T-helper 9 cell (primary cell): Measurements from ENCODE around the gene CFH.
"Not testable (repeated sequence)": the region's sequence is repeated elsewhere in the genome, so short reads cannot be mapped to it uniquely, and the experiment has no call there.

Experiments
- DNase-seq: peaks from one replicate; pipeline ENCODE4 v3.0.0-alpha.2; 2020
- total RNA-seq, 2 donors: gene quantifications; one replicate each; lab custom pipeline; 2026; lab: John Stamatoyannopoulos, UW

Gene CFH
- 4.4 to 7.5 reads per million in 2 donors for total RNA-seq

GRCh38 chr1:196651637-196652215 is at the start of gene CFH:
TSS of gene CFH (plus strand) at chr1:196652043. CDS start at chr1:196652118, 75 bp downstream.
- DNase-seq = no peak

GRCh38 chr1:196603651-196604050 is 48.2 kb upstream of the CFH start:
- no peak for DNase-seq

DNA sequence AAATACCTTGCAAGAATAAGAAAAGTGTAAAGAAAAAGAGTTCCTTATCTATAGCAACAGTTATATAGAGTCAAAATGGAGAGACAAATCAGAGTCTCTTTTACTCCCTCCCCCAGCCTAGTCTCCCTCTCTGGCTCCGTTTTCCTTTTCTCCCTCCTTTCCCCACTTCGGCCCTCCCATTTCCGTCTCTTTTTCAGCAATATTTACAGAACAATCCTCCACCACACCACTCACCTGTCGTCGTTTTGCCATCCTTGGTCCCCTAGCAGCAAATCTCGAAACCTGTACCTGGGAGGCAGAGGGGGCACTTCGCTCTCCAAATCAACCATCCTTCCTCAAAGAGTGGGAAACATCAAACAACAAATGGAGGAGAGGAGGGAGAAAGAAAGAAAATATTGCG is 43.9 kb upstream of the CFH start:
- no peak for DNase-seq

DNA sequence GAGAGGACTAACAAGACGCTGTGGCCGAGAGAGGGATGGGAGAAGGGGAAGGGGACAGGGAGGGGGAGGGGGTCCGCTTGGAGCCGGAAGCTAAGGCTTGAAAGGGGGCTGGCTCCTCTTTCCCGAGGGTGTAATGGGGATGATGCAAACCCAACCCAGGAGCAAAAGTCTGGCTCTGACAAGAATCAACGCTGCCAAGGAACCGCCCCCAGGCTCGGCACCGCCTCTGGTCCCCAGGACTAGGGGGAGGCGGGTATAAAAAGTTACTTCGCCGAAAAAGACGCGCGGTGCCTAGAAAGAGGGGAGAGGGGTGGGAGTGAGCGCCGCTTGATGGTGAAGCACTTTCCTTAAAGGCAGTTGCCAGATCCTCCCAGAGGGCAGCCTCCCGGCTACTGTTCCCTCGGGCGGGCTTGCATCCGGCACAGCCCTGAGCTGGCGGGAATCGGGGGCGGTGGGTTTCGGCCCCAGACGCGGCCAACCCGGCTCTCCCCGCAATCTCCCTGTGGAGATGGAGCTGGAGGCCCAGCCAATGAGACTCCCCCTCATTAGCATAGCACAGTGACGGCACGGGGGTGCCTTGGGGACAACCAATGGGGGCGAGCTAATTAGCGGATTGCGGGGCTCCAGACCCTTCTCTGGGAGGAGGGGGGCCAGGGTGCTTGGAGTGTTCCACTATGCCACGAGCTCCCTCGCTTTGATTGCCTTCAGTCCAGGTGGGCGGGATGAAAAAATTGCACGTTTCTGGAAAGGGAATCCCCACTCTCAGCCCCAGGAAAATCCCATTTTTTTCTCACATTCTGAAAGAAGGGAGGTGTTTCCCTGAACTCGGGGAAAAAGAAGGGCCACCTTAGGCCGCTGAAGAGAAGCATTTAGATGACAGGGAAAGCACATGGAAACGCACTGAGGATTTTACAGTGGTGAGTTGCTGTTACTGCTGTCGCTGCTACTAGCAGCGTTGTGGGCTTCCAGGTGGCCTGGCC is 43.2 kb upstream of the CFH start, which contains the start of gene KCNT2:
TSS of gene KCNT2 (minus strand) at position 51 of the 980 bp plus-strand sequence. CDS start 131 bp downstream, outside the sequence.
- DNase-seq = peak; percentile 10

- no peak for DNase-seq
Observed at GRCh38 chr1:196609370-196609737, 42.5 kb upstream of the CFH start.

DNA sequence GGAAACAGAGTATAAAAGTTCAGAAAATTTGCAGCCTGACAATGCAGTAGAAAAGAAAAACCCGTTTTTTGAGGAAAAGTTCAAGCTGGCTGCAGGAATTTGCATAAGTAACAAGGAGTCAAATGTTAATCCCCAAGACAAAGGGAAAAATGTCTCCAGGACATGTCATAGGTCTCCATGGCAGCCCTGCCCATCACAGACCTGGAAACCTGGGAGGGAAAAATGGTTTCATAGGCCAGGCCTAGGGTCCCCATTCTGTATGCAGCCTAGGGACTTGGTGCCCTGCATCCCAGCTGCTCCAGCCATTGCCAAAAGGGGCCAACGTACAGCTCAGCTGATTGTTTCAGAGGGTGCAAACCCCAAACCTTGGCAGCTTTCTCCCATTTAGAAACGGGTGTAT is 40.0 kb upstream of the CFH start:
- no peak for DNase-seq

- no peak for DNase-seq
Observed at GRCh38 chr1:196619721-196620120, 32.1 kb upstream of the CFH start.

DNA sequence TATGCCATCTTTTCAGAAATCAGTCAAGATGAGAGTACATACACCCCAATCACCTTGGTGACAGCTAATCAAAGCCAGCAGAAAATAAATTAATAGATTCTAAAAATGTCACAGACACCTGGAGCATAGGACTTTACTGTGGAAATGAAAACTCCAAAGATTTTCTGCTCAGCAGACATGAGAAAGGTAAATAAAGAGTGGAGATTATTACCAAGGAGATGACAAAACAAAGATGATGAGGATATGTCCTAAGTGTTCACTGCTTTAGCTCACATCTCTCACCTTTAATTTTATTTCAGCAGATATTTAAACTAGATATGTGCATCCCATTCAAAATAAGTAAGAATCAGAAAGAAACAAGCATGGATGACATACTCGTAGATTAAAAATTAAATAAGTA is 28.8 kb upstream of the CFH start:
- no peak for DNase-seq

DNA sequence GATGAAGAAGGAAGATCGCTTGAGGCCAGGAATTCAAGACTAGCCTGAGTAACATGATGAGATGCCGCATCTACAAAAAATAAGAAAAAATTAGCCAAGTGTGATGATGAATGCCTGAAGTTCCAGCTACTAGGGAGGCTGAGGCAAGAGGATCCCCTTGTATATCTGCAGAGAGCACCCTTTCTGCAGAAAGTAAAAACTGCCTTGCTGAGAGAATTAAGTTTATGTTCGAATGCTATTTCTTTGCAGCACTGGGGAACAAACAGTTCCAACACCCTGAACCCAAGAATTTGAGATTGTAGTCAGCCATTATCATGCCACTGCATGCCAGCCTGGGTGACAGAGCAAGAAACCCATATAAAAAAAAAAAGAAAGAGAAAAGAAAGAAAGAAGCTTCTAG is 23.0 kb upstream of the CFH start:
- no peak for DNase-seq

DNA sequence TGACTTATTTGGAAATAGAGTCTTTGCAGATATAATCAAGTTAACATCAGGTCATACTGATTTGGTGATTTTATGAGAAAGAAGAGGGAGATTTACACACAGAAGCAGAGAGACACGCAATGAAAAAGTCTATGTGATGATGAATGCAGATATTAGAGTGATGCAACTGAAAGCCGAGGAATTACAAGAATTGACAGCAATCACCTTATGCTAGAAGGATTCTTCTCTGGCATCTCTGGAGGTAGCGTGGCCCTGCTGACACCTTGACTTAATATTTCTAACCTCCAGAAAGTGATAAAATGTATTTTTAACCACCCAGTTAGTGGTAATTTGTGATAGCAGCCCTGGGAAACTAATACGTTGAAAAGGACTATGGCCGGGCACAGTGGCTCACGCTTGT is 14.2 kb upstream of the CFH start:
- DNase-seq = no peak

GRCh38 chr1:196638466-196638865 is 13.4 kb upstream of the CFH start:
- DNase-seq = no peak

DNA sequence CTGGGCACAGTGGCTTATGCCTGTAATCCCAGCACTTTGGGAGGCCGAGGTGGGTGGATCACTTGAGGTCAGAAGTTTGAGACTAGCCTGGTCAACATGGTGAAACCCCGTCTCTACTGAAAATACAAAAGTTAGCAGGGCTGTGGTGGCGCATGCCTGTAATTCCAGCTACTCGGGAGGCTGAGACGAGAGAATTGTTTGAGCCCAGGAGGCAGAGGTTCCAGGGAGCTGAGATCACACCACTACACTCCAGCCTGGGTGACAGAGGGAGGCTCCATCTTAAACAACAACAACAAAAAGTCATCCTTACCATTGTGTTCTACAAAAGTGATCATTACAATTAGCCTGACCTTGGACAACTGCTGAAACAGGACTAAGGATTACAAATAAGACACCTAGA is 12.6 kb upstream of the CFH start:
- not testable (repeated sequence) for DNase-seq

- no peak for DNase-seq
Observed at GRCh38 chr1:196640976-196641375, 10.9 kb upstream of the CFH start.

GRCh38 chr1:196649990-196650389 is 1.9 kb upstream of the CFH start:
- no peak for DNase-seq

GRCh38 chr1:196650403-196650802 is 1.4 kb upstream of the CFH start:
- no peak for DNase-seq

DNA sequence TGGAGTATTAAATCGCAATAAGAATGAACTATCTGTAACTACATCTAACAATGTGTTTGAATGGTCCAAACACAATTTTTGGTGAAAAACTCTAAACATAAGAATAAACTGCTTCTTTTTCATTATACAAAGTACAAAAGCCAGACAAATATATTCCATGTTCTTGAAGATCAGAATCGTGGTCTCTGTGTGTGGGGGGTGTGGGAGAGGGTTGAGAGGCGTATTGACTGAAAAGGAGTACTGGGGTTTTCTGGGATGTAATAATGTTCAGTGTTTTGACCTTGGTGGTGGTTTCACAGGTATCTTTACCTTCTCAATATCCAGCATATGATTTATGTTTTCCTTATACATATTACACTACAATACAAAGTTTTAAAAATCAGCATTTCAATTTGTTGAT is 764 bp upstream of the CFH start:
- DNase-seq = no peak

GRCh38 chr1:196654271-196654670 is 2.4 kb downstream of the CFH start:
- DNase-seq = no peak

DNA sequence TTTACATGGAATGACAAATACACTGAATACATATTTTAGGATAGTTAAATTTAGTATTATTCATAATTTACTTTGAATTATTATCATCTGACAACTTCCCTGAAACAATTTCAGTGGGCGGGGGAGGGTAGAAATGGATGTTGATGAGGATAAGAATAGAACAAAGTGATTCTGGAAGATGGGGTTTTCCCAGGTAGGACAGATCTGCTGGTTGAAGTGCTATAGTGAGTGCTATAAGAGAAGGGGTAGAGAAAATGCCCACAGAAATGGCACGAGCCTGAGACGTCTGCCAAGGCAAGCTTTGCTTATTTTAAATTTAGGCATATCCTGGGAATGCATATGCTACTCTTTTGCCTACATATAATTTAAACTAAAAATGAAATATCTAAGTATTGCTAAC is 3.2 kb downstream of the CFH start:
- DNase-seq = no peak

GRCh38 chr1:196655494-196655893 is 3.7 kb downstream of the CFH start:
- DNase-seq = no peak

DNA sequence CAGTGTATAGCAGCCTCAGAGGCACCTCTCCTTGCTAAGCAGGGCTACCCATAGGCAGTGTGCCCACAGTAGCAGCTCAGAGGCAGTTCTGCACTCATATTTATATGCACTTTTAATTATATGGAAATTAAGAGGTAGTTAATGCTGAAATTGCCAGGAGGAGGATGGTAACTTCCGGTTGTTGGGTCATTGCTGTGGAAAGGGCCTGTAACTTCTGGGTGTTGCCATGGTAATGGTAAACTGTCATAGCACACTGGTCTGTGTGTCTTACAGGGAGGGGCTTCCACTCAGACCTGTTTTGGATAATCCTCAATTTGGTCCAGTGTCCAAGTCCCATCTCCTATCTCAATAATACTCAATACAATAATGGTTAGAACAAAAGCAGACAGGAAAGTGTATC is 7.6 kb downstream of the CFH start:
- DNase-seq = no peak

DNA sequence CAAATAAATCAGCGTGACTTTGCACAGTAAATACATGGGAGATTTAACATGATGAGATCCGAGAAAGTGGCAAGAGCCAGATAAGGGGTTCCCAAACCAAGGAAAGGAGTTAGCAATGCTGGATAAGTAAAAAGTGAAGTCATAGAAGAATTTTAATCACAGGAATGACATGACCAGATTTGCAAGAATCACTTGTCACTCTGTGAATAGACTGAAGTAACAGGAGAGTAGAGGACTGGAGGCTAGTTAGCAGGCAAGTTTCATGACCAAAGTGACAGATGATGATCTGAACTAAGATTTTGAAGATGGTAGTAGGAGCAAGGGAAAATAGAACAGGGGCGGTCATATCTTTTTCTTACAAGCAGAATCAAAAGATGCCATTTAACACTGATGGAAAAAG is 8.4 kb downstream of the CFH start:
- DNase-seq = no peak

DNA sequence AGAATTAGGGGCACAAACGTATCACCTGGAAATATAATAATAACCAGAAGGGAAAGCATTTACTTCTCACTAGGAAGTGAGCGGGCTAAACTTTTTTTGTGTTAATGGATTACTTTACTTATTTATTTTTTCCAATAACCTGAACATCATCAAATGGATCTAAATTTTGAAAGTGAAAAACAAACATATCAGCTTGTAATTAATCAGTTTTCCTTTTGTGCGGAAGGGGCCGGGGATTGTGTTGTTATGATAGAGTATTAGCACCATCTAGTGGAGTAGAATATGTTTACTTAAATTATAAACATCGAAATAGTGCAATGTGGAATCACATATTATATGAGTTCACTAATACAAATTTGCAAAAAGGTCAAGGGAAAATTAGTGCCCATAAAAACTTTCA is 9.0 kb downstream of the CFH start:
- DNase-seq = no peak

- DNase-seq = no peak
Observed at GRCh38 chr1:196661345-196661744, 9.5 kb downstream of the CFH start.

GRCh38 chr1:196667131-196667530 is 15.3 kb downstream of the CFH start:
- no peak for DNase-seq
